ENCODE data around the gene NME1.

GRCh38 chr17:51166987-51167931, 13.9 kb downstream of the NME1 start:
- TF ChIP-seq GATA3 (IDR thresholded peaks at IDR 0.05; ENCODE audit: low read depth, low read length) = no peak
- TF ChIP-seq GATA2 (IDR thresholded peaks at IDR 0.05; ENCODE audit: low read depth, low read length) = no peak

All from SH-SY5Y (cell line).